Measurements from ENCODE around the gene HIVEP3. TPM values are rescaled to one million over a fixed set of nuclear protein-coding genes. Genes with fewer than 3 reads are reported as not detected.

HIVEP3 gene
- total RNA-seq, 1 donor from 2014 or later, result 2.9 TPM

- no peak for DNase-seq (ENCODE audit: extremely low spot score in 2 of 2)
- H3K9me3 ChIP-seq, result no peaks in the 10 kb centered on the region
- H3K36me3 ChIP-seq, result no peaks in the 10 kb centered on the region
- intact Hi-C loops (cut with DNase I), result no loop called here
- H3K4me1 ChIP-seq, result no peaks in the 10 kb centered on the region
- H3K27me3 ChIP-seq, result no peaks in the 10 kb centered on the region
- H3K4me3 ChIP-seq, result no peak overlapping the region
- TF ChIP-seq POLR2A (IDR thresholded peaks at IDR 0.05) (no peak), POLR2AphosphoS5 (IDR thresholded peaks at IDR 0.05; ENCODE audit: insufficient read depth in 1 of 2, low read depth in 1 of 2) (no peak)
- TF ChIP-seq, protein P1, sequence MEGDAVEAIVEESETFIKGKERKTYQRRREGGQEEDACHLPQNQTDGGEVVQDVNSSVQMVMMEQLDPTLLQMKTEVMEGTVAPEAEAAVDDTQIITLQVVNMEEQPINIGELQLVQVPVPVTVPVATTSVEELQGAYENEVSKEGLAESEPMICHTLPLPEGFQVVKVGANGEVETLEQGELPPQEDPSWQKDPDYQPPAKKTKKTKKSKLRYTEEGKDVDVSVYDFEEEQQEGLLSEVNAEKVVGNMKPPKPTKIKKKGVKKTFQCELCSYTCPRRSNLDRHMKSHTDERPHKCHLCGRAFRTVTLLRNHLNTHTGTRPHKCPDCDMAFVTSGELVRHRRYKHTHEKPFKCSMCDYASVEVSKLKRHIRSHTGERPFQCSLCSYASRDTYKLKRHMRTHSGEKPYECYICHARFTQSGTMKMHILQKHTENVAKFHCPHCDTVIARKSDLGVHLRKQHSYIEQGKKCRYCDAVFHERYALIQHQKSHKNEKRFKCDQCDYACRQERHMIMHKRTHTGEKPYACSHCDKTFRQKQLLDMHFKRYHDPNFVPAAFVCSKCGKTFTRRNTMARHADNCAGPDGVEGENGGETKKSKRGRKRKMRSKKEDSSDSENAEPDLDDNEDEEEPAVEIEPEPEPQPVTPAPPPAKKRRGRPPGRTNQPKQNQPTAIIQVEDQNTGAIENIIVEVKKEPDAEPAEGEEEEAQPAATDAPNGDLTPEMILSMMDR (IDR thresholded peaks at IDR 0.05), result no peak
- no peak overlapping the region for H3K27ac ChIP-seq
These were observed 390.6 kb downstream of the HIVEP3 start for GRCh38 chr1:41528106-41528505.

GRCh38 chr1:41526956-41527561 is 391.7 kb downstream of the HIVEP3 start:
- DNase-seq (ENCODE audit: extremely low spot score in 2 of 2), result no peak
- Histone ChIP-seq H3K4me1 (no peaks in the 10 kb centered on the region), H3K27me3 (no peaks in the 10 kb centered on the region), H3K36me3 (no peaks in the 10 kb centered on the region), H3K9me3 (no peaks in the 10 kb centered on the region), H3K27ac (no peak overlapping the region), H3K4me3 (no peak overlapping the region)
- TF ChIP-seq POLR2AphosphoS5 (IDR thresholded peaks at IDR 0.05; ENCODE audit: insufficient read depth in 1 of 2, low read depth in 1 of 2) (no peak), POLR2A (IDR thresholded peaks at IDR 0.05) (no peak)
- intact Hi-C loops (cut with DNase I), result no loop called here

GRCh38 chr1:41525891-41526587 is 392.7 kb downstream of the HIVEP3 start:
- no peak overlapping the region for H3K4me3 ChIP-seq
- intact Hi-C loops (cut with DNase I), result no loop called here
- H3K27me3 ChIP-seq, result no peaks in the 10 kb centered on the region
- no peaks in the 10 kb centered on the region for H3K36me3 ChIP-seq
- no peaks in the 10 kb centered on the region for H3K4me1 ChIP-seq
- no peaks in the 10 kb centered on the region for H3K9me3 ChIP-seq
- DNase-seq (ENCODE audit: extremely low spot score in 2 of 2), result no peak
- no peak for TF ChIP-seq POLR2AphosphoS5 (IDR thresholded peaks at IDR 0.05; ENCODE audit: insufficient read depth in 1 of 2, low read depth in 1 of 2)
- TF ChIP-seq, protein P1 (IDR thresholded peaks at IDR 0.05), result no peak
- no peak for TF ChIP-seq POLR2A (IDR thresholded peaks at IDR 0.05)
- no peak overlapping the region for H3K27ac ChIP-seq

DNA sequence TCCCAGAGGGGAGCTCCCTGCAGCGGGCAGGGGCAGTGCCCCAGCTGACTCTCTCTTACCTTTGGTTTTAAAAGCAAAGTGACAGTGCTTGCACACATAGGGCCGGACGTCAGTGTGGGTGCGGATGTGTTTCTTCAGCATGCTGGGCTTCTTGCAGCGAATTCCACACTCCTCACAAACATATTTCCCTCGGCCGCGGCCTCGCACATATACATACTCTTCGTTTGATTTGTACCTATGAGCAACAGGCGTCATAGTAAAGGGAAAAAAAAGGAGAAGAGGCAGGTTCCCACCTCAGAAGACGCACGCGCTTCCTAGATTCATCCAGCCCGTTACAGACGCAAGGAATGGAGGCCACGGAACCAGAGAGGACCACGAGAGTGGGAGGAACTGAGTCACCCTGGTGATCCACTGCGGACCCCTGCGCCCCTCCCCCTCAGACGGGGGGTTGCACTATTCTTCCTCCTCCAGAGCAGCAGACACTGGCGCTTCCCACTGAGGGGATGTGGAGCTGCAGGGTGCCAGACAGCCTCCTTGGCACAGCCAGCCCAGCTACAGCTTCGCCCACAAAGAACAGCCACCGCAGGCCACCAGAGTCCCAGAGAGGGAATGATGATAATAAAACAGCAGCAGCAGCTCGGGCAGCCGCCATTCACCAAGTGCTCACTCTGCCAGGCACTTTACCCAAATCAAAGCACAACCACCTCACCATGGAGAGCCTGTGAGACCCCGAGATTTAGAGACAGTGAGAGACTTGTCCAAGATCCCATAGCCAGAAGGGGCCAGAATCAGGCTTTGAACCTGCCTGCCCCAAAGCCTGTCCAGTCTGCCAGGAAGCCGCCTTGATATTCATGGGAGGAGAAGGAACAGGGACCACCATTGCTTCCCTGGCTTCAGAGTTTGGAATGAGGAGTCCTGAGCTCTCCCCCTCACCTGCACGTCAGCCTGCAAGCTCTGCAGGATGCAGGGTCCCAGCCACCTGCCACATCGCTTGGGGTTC is 393.7 kb downstream of the HIVEP3 start:
- TF ChIP-seq POLR2AphosphoS5 (IDR thresholded peaks at IDR 0.05; ENCODE audit: insufficient read depth in 1 of 2, low read depth in 1 of 2) (no peak), POLR2A (IDR thresholded peaks at IDR 0.05) (no peak)
- TF ChIP-seq, protein P1 (IDR thresholded peaks at IDR 0.05), result no peak
- no peak overlapping the region for H3K27ac ChIP-seq
- no peak for DNase-seq (ENCODE audit: extremely low spot score in 2 of 2)
- no peak overlapping the region for H3K4me3 ChIP-seq
- intact Hi-C loops (cut with DNase I), result no loop called here
- no peaks in the 10 kb centered on the region for H3K27me3 ChIP-seq
- H3K36me3 ChIP-seq, result no peaks in the 10 kb centered on the region
- no peaks in the 10 kb centered on the region for H3K4me1 ChIP-seq
- no peaks in the 10 kb centered on the region for H3K9me3 ChIP-seq

DNA sequence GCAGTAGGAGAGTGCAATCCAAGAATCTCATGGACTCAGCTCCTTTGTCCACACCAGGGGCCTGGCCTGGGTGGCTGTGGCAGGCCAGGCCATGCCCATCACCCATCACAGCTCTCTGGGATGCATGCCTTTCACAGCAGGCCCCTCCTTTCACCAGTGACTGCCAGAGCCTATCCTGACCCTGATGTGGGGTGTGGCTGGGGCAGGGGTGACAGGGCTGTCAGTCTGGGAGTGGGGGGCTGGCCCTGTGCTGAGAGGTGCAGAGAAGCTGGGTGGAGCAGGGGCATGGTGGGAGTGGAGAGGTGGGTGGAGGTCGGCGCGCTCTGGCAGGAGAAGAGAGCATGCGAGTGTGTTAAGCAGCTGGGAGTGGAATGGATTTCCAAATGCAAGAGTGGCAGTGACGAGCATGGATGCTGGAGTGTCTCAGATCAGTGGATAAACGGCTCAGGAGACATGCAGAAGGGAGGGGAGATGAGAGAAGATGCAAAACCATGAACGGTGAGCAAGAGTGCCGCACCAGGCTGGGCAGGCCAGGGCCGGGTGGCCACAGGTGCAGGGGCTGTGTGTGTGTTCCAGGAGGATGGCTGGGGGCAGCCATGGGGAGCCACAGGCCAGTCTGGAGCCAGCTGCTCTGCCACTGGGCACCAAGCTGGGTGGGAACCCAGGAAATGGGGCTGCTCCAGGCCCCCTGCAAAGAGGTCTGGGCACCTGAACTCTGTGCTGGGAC is 394.6 kb downstream of the HIVEP3 start:
- no peak for TF ChIP-seq POLR2AphosphoS5 (IDR thresholded peaks at IDR 0.05; ENCODE audit: insufficient read depth in 1 of 2, low read depth in 1 of 2)
- TF ChIP-seq, protein P1 (IDR thresholded peaks at IDR 0.05), result no peak
- no peak for TF ChIP-seq POLR2A (IDR thresholded peaks at IDR 0.05)
- H3K27ac ChIP-seq, result no peak overlapping the region
- H3K4me1 ChIP-seq, result no peaks in the 10 kb centered on the region
- H3K36me3 ChIP-seq, result no peaks in the 10 kb centered on the region
- H3K4me3 ChIP-seq, result no peak overlapping the region
- no peak for DNase-seq (ENCODE audit: extremely low spot score in 2 of 2)
- H3K27me3 ChIP-seq, result no peaks in the 10 kb centered on the region
- intact Hi-C loops (cut with DNase I), result no loop called here
- no peaks in the 10 kb centered on the region for H3K9me3 ChIP-seq
